UCSD-AML1 (cell line): Measurements from ENCODE around the gene WAPL.
A peak's percentile ranks its signal among the peaks of the same experiment; 100 is the strongest.

Experiments used
- DNase-seq: peaks from one replicate; lab custom pipeline; 2025; ENCODE audit not compliant: unreplicated experiment; lab: John Stamatoyannopoulos, UW

Gene WAPL

GRCh38 chr10:86415116-86415515, 106.5 kb downstream of the WAPL start:
- no peak for DNase-seq

- DNase-seq, result no peak
Measured at GRCh38 chr10:86413046-86413728, 108.4 kb downstream of the WAPL start.

- DNase-seq, result no peak
Measured at GRCh38 chr10:86411852-86412560, 109.6 kb downstream of the WAPL start.

GRCh38 chr10:86411281-86411841, 110.2 kb downstream of the WAPL start:
- peak; percentile 41 for DNase-seq

- no peak for DNase-seq
Measured at GRCh38 chr10:86410542-86411124, 111.0 kb downstream of the WAPL start.

GRCh38 chr10:86409183-86409582, 112.4 kb downstream of the WAPL start:
- no peak for DNase-seq

- DNase-seq, result no peak
Measured at GRCh38 chr10:86403183-86403797, 118.3 kb downstream of the WAPL start.

GRCh38 chr10:86402283-86402941, 119.2 kb downstream of the WAPL start:
- no peak for DNase-seq

- no peak for DNase-seq
Measured at GRCh38 chr10:86401588-86402282, 119.9 kb downstream of the WAPL start.

- DNase-seq, result no peak
Measured at GRCh38 chr10:86400705-86401587, 120.6 kb downstream of the WAPL start.

GRCh38 chr10:86399879-86400704, 121.5 kb downstream of the WAPL start:
- DNase-seq, result peak; percentile 92

GRCh38 chr10:86399514-86399878, 122.1 kb downstream of the WAPL start:
- DNase-seq, result no peak

GRCh38 chr10:86397120-86397519, 124.5 kb downstream of the WAPL start:
- no peak for DNase-seq

- no peak for DNase-seq
Measured at GRCh38 chr10:86393862-86394455, 127.6 kb downstream of the WAPL start.

- DNase-seq, result no peak
Measured at GRCh38 chr10:86393362-86393761, 128.2 kb downstream of the WAPL start.

GRCh38 chr10:86392723-86393094, 128.9 kb downstream of the WAPL start:
- no peak for DNase-seq

- DNase-seq, result no peak
Measured at GRCh38 chr10:86391986-86392722, 129.4 kb downstream of the WAPL start.
